Glutamatergic neuron (in vitro differentiated cells): ENCODE data around the gene SIM2. TPM values are rescaled to one million over a fixed set of nuclear protein-coding genes. Genes with fewer than 3 reads are reported as not detected.

Experiments used
- DNase-seq: peaks from one replicate; pipeline ENCODE4 v3.0.0; 2022
- H3K27ac Mint-ChIP-seq: one replicate; pipeline ENCODE4 v1.8.0; 2020; ENCODE audit warnings: mild to moderate bottlenecking, mixed read lengths, inconsistent platforms; ENCODE audit not compliant: unreplicated experiment
- H3K27me3 Mint-ChIP-seq: one replicate; pipeline ENCODE4 v1.8.0; 2020; ENCODE audit warnings: mild to moderate bottlenecking, moderate library complexity, mixed read lengths, inconsistent platforms; ENCODE audit not compliant: unreplicated experiment
- H3K36me3 Mint-ChIP-seq: one replicate; pipeline ENCODE4 v1.8.0; 2020; ENCODE audit warnings: mild to moderate bottlenecking, mixed read lengths, inconsistent platforms; ENCODE audit not compliant: unreplicated experiment
- H3K4me1 Mint-ChIP-seq: one replicate; pipeline ENCODE4 v1.8.0; 2020; ENCODE audit warnings: mild to moderate bottlenecking, low read depth, mixed read lengths, inconsistent platforms; ENCODE audit not compliant: unreplicated experiment
- H3K4me3 Mint-ChIP-seq: one replicate; pipeline ENCODE4 v1.8.0; 2020; ENCODE audit warnings: mild to moderate bottlenecking, mixed read lengths, inconsistent platforms; ENCODE audit not compliant: unreplicated experiment
- H3K9me3 Mint-ChIP-seq: one replicate; pipeline ENCODE4 v1.8.0; 2020; ENCODE audit warnings: mild to moderate bottlenecking, moderate library complexity, mixed read lengths, inconsistent platforms; ENCODE audit not compliant: unreplicated experiment
- CTCF ChIP-seq: fragments of 200-600 bp; sonication (generic); IDR thresholded peaks from one replicate; pipeline ENCODE4 v1.5.0; 2021; ENCODE audit not compliant: partially characterized antibody, unreplicated experiment
- total RNA-seq: library from RNA; stranded (reverse); fragmentation: NEBNext Ultra II Directional; extraction: Animal tissue kit (Norgen Biotek cat#: 25700); gene quantifications from one replicate; pipeline ENCODE4 v1.2.1, GENCODE V29; 2021; ENCODE audit not compliant: unreplicated experiment

The SIM2 gene
- total RNA-seq, 1 donor from 2014 or later = 4.8 TPM

- Mint-ChIP-seq H3K4me3 (no peak overlapping the region), H3K36me3 (no peaks in the 10 kb centered on the region), H3K9me3 (no peaks in the 10 kb centered on the region), H3K27ac (no peak overlapping the region), H3K4me1 (peaks cover 1% of the 10 kb centered on the region), H3K27me3 (no peaks in the 10 kb centered on the region)
- no peak for DNase-seq
- no peak for TF ChIP-seq CTCF
These were observed 57.6 kb downstream of the SIM2 start for GRCh38 chr21:36756527-36756926.

- DNase-seq = no peak
- H3K4me1 Mint-ChIP-seq = no peaks in the 10 kb centered on the region
- H3K4me3 Mint-ChIP-seq = no peak overlapping the region
- H3K36me3 Mint-ChIP-seq = no peaks in the 10 kb centered on the region
- peaks cover 3% of the 10 kb centered on the region for H3K9me3 Mint-ChIP-seq
- H3K27me3 Mint-ChIP-seq = peaks cover 1% of the 10 kb centered on the region
- no peak for TF ChIP-seq CTCF
- no peak overlapping the region for H3K27ac Mint-ChIP-seq
These were observed 58.3 kb downstream of the SIM2 start for GRCh38 chr21:36757196-36757595.

- no peak for TF ChIP-seq CTCF
- H3K9me3 Mint-ChIP-seq = peaks cover 4% of the 10 kb centered on the region
- no peak for DNase-seq
- H3K4me3 Mint-ChIP-seq = no peak overlapping the region
- no peak overlapping the region for H3K27ac Mint-ChIP-seq
- peaks cover 6% of the 10 kb centered on the region for H3K27me3 Mint-ChIP-seq
- no peaks in the 10 kb centered on the region for H3K36me3 Mint-ChIP-seq
- H3K4me1 Mint-ChIP-seq = no peaks in the 10 kb centered on the region
These were observed 60.6 kb downstream of the SIM2 start for GRCh38 chr21:36759348-36760083.

- Mint-ChIP-seq H3K27ac (no peak overlapping the region), H3K9me3 (peaks cover 4% of the 10 kb centered on the region), H3K4me3 (no peak overlapping the region), H3K36me3 (no peaks in the 10 kb centered on the region), H3K4me1 (no peaks in the 10 kb centered on the region), H3K27me3 (peaks cover 6% of the 10 kb centered on the region)
- no peak for DNase-seq
- no peak for TF ChIP-seq CTCF
These were observed 62.8 kb downstream of the SIM2 start for GRCh38 chr21:36761685-36762084.

GRCh38 chr21:36762642-36763041, 63.7 kb downstream of the SIM2 start:
- no peak overlapping the region for H3K4me3 Mint-ChIP-seq
- H3K4me1 Mint-ChIP-seq = no peaks in the 10 kb centered on the region
- no peak for TF ChIP-seq CTCF
- peaks cover 6% of the 10 kb centered on the region for H3K27me3 Mint-ChIP-seq
- peaks cover 4% of the 10 kb centered on the region for H3K9me3 Mint-ChIP-seq
- H3K36me3 Mint-ChIP-seq = peaks cover 8% of the 10 kb centered on the region
- H3K27ac Mint-ChIP-seq = no peak overlapping the region
- no peak for DNase-seq
